GM19468 (cell line): ENCODE data around the gene WDR31.

Experiments
- ATAC-seq: cut with Tn5 transposase; IDR thresholded peaks from one replicate; pipeline ENCODE4 v1.9.1; 2021; ENCODE audit warnings: mild to moderate bottlenecking, moderate library complexity, moderate number of reproducible peaks; ENCODE audit not compliant: unreplicated experiment; ENCODE audit errors: extremely low read depth

WDR31 gene

GRCh38 chr9:113343732-113344231, 3.7 kb upstream of the WDR31 start:
- no peak for ATAC-seq

- no peak for ATAC-seq
Observed at GRCh38 chr9:113341712-113342410, 1.8 kb upstream of the WDR31 start.

GRCh38 chr9:113337714-113338113, 2.4 kb downstream of the WDR31 start:
- no peak for ATAC-seq

- no peak for ATAC-seq
Observed at GRCh38 chr9:113331780-113332179, 8.3 kb downstream of the WDR31 start.

- no peak for ATAC-seq
Observed at GRCh38 chr9:113328045-113328782, 11.9 kb downstream of the WDR31 start.

- no peak for ATAC-seq
Observed at GRCh38 chr9:113326230-113326629, 13.8 kb downstream of the WDR31 start.

GRCh38 chr9:113322671-113323070, 17.4 kb downstream of the WDR31 start:
- no peak for ATAC-seq

- no peak for ATAC-seq
Observed at GRCh38 chr9:113320051-113320450, 20.0 kb downstream of the WDR31 start.

GRCh38 chr9:113319054-113319453, 21.0 kb downstream of the WDR31 start:
- no peak for ATAC-seq

- ATAC-seq = no peak
Observed at GRCh38 chr9:113317777-113318176, 22.3 kb downstream of the WDR31 start.

- no peak for ATAC-seq
Observed at GRCh38 chr9:113316030-113316429, 24.0 kb downstream of the WDR31 start.

GRCh38 chr9:113315231-113315630, 24.8 kb downstream of the WDR31 start:
- no peak for ATAC-seq

GRCh38 chr9:113313261-113313660, 26.8 kb downstream of the WDR31 start:
- no peak for ATAC-seq

- ATAC-seq = no peak
Observed at GRCh38 chr9:113311961-113312360, 28.1 kb downstream of the WDR31 start.

- no peak for ATAC-seq
Observed at GRCh38 chr9:113310538-113310937, 29.5 kb downstream of the WDR31 start.

GRCh38 chr9:113309204-113309813, 30.8 kb downstream of the WDR31 start:
- ATAC-seq = no peak

- ATAC-seq = no peak
Observed at GRCh38 chr9:113307396-113307975, 32.6 kb downstream of the WDR31 start.

GRCh38 chr9:113306566-113306965, 33.5 kb downstream of the WDR31 start:
- ATAC-seq = no peak

- ATAC-seq = no peak
Observed at GRCh38 chr9:113302792-113303418, 37.2 kb downstream of the WDR31 start, which contains the start of gene RNF183. Gene RNF183 (minus strand): TSS chr9:113303376. CDS start chr9:113298184, 5,192 bp downstream.

- ATAC-seq = no peak
Observed at GRCh38 chr9:113301548-113301947, 38.5 kb downstream of the WDR31 start.
